ENCODE results near the gene EIF4E1B. TPM values are rescaled to one million over a fixed set of nuclear protein-coding genes. Genes with fewer than 3 reads are reported as not detected.

EIF4E1B gene
- total RNA-seq, 1 donor from 2014 or later: not detected

DNA sequence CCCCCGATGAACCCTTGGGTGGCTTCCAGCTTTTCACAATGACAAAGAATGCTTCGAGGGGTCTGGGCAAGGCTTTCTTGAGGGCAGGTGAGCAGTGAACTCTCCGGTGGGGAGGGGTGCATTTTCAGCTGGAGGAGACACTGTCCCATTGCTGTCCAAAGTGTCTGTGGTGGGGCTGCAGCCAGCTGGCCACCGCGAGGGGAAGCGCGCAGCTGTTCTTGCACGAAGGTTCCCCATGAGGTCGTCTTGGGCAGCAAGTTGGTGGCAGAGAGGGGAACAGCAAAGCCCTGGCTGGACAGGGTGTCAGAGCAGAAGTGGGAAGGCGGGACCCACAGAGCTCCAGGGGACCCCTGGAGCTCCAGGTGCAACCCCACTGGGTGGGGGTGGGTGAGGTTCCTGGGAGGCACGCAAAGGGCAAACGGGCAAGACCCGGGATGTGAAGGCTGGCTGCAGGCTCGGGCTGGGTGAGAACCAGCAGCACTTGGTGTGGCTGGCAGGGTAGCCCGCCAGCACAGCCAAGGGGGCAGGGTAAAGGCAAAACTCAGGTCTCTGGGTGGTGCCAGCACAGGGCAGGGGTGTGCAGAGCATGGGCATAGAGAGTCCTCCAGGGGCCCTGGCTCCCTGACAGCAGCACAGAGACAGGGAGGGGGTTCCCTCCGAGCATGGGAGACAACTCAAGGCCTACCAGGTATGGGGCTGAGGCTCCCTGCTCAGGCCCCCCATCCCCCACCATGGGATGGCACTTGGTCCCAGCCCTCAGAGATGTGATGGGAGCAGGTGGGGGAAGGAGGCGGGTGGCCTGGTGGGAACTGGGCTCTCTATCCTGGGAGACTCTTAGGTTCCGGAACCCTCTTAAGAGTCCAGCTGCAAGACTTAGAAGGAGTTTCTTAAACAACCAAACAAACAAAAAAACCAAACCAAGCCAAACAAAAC is 43.4 kb downstream of the EIF4E1B start:
- Mint-ChIP-seq H3K4me1 (ENCODE audit: low read depth, unreplicated experiment) (peaks cover 17% of the 10 kb centered on the region), H3K9me3 (ENCODE audit: unreplicated experiment) (peaks cover 3% of the 10 kb centered on the region), H3K4me3 (ENCODE audit: unreplicated experiment) (no peak overlapping the region), H3K36me3 (ENCODE audit: unreplicated experiment) (no peaks in the 10 kb centered on the region), H3K27ac (ENCODE audit: unreplicated experiment) (no peak overlapping the region), H3K27me3 (ENCODE audit: unreplicated experiment) (peaks cover 6% of the 10 kb centered on the region)
- no peak for DNase-seq
- TF ChIP-seq, protein P1, sequence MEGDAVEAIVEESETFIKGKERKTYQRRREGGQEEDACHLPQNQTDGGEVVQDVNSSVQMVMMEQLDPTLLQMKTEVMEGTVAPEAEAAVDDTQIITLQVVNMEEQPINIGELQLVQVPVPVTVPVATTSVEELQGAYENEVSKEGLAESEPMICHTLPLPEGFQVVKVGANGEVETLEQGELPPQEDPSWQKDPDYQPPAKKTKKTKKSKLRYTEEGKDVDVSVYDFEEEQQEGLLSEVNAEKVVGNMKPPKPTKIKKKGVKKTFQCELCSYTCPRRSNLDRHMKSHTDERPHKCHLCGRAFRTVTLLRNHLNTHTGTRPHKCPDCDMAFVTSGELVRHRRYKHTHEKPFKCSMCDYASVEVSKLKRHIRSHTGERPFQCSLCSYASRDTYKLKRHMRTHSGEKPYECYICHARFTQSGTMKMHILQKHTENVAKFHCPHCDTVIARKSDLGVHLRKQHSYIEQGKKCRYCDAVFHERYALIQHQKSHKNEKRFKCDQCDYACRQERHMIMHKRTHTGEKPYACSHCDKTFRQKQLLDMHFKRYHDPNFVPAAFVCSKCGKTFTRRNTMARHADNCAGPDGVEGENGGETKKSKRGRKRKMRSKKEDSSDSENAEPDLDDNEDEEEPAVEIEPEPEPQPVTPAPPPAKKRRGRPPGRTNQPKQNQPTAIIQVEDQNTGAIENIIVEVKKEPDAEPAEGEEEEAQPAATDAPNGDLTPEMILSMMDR (IDR thresholded peaks at IDR 0.05; ENCODE audit: partially characterized antibody, unreplicated experiment): no peak

DNA sequence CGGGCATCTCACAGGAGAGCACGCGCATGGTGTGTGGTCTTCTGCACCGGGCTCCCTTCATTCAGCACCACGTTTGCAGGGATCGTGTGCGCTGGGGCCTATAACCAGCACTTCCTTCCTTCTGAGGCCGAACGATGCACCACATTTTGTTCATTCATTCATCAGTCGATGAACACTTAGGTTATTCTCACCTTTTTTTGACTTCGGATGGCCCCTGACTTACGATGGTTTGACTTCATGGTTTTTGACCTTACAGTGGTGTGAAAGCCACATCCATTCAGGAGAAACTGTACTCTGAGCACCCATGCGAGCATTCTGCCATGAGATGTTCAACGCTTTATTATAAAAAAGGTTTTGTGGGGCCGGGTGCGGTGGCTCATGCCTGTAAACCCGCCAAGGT is 44.3 kb downstream of the EIF4E1B start:
- peaks cover 3% of the 10 kb centered on the region for H3K9me3 Mint-ChIP-seq (ENCODE audit: unreplicated experiment)
- DNase-seq: no peak
- peaks cover 17% of the 10 kb centered on the region for H3K4me1 Mint-ChIP-seq (ENCODE audit: low read depth, unreplicated experiment)
- no peak overlapping the region for H3K4me3 Mint-ChIP-seq (ENCODE audit: unreplicated experiment)
- H3K27me3 Mint-ChIP-seq (ENCODE audit: unreplicated experiment): peaks cover 6% of the 10 kb centered on the region
- H3K27ac Mint-ChIP-seq (ENCODE audit: unreplicated experiment): no peak overlapping the region
- TF ChIP-seq, protein P1 (IDR thresholded peaks at IDR 0.05; ENCODE audit: partially characterized antibody, unreplicated experiment): no peak
- H3K36me3 Mint-ChIP-seq (ENCODE audit: unreplicated experiment): no peaks in the 10 kb centered on the region

DNA sequence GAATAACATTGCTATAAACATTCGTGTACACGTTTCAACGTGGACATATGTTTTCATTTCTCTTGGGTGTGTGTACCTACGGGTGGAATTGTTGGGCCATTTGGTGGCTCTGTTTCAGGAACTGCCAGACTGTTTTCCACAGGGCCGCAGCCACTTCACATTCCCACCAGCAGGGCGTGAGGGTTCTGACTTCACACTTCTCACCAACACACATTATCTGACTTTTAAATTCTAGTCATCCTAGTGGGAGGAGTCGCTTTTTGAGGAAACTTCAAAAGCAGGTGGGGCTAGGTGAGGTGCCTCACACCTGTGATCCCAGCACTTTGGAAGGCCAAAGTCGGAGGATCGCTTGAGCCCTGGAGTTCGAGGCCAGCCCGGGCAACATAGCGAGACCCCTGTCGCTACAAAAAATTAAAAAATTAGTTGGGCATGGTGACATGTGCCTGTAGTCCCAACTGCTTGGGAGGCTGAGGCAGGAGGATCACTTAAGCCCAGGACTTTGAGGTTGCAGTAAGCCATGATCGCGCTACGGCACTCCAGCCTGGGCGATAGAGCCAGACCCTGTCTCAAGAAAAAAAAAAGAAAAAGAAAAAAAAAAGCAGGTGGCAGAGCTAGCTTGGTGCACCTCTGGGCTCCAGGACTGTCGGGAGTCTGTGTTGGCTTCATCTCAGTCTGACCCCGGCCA is 45.3 kb downstream of the EIF4E1B start:
- TF ChIP-seq, protein P1 (IDR thresholded peaks at IDR 0.05; ENCODE audit: partially characterized antibody, unreplicated experiment): peak; percentile 68
- Mint-ChIP-seq H3K36me3 (ENCODE audit: unreplicated experiment) (no peaks in the 10 kb centered on the region), H3K4me3 (ENCODE audit: unreplicated experiment) (no peak overlapping the region), H3K27me3 (ENCODE audit: unreplicated experiment) (peaks cover 6% of the 10 kb centered on the region), H3K9me3 (ENCODE audit: unreplicated experiment) (peaks cover 3% of the 10 kb centered on the region), H3K4me1 (ENCODE audit: low read depth, unreplicated experiment) (peaks cover 14% of the 10 kb centered on the region), H3K27ac (ENCODE audit: unreplicated experiment) (no peak overlapping the region)
- DNase-seq: peak; percentile 70

DNA sequence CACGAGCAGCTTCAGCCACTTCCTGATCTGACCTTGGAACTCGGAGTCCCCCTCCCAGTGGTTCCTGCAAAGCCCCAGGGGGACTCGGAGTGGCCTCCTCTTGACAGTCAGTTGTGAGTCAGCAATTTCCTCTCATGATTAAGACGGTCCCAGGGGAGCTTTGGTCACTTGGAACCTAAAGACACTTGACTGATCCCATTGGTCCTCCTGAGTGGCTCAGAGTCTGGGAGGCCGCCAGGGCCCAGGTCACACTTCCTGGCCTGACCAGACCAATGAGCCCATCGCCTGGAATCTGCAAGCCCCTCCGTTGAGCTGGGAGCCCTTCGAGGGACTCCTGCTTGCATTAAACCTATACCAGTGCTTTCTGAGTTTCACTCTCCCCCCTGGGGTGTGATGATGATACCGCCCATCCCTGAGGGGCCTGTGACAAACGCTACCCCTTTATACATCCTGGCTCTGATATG is 45.9 kb downstream of the EIF4E1B start:
- peaks cover 6% of the 10 kb centered on the region for H3K27me3 Mint-ChIP-seq (ENCODE audit: unreplicated experiment)
- TF ChIP-seq, protein P1 (IDR thresholded peaks at IDR 0.05; ENCODE audit: partially characterized antibody, unreplicated experiment): no peak
- H3K27ac Mint-ChIP-seq (ENCODE audit: unreplicated experiment): no peak overlapping the region

More for the DNA sequence above, 45.9 kb downstream of the EIF4E1B start:
- no peaks in the 10 kb centered on the region for H3K36me3 Mint-ChIP-seq (ENCODE audit: unreplicated experiment)
- H3K4me3 Mint-ChIP-seq (ENCODE audit: unreplicated experiment): no peak overlapping the region
- H3K9me3 Mint-ChIP-seq (ENCODE audit: unreplicated experiment): peaks cover 3% of the 10 kb centered on the region
- DNase-seq: no peak
- H3K4me1 Mint-ChIP-seq (ENCODE audit: low read depth, unreplicated experiment): peaks cover 12% of the 10 kb centered on the region

All from glutamatergic neuron (in vitro differentiated cells).